HepG2 (cell line): ENCODE data around the gene PPP1CA. TPM values are rescaled to one million over a fixed set of nuclear protein-coding genes. Genes with fewer than 3 reads are reported as not detected.
A peak's percentile ranks its signal among the peaks of the same experiment; 100 is the strongest.

Experiments used
- AGO1 ChIP-seq: fragments of 200-400 bp; formaldehyde crosslinking; IDR thresholded peaks from 2 replicates; pipeline ENCODE4 v1.6.1; 2017; ENCODE audit warnings: mild to moderate bottlenecking, low read depth, low read length, moderate library complexity; ENCODE audit not compliant: poor library complexity, severe bottlenecking
- EP300 ChIP-seq, 3 experiments: sonication (generic) in 1 of 3; formaldehyde crosslinking in 1 of 3; IDR thresholded peaks; 2 replicates each; pipeline versions ENCODE4 v1.5.1 to v1.6.1; 2011 to 2020; ENCODE audit warnings: low read depth in 2 of 3, low read length in 2 of 3, borderline replicate concordance in 1 of 3, improper control_type of control experiment in 1 of 3, mild to moderate bottlenecking in 1 of 3, missing genetic modification reagents in 1 of 3, moderate library complexity in 1 of 3
- ETV6 ChIP-seq: sonication (generic); formaldehyde crosslinking; conservative IDR thresholded peaks from 2 replicates; pipeline ENCODE4 v1.4.0; 2020; ENCODE audit warnings: missing genetic modification reagents
- KDM5A ChIP-seq: fragments of 200-600 bp; sonication (generic); IDR thresholded peaks from 2 replicates; pipeline ENCODE4 v1.7.0; 2018; ENCODE audit warnings: antibody characterized with exemption, mild to moderate bottlenecking, low read length, borderline replicate concordance
- KDM6A ChIP-seq: IDR thresholded peaks from 2 replicates; pipeline ENCODE4 v1.6.1; 2016; ENCODE audit warnings: low read depth
- MTF2 ChIP-seq: sonication (generic); formaldehyde crosslinking; IDR thresholded peaks from 2 replicates; pipeline ENCODE4 v1.5.0; 2020; ENCODE audit warnings: missing genetic modification reagents, borderline replicate concordance
- NR2C2 ChIP-seq: sonication (generic); formaldehyde crosslinking; IDR thresholded peaks from 2 replicates; pipeline ENCODE4 v1.4.0; 2020; ENCODE audit warnings: missing genetic modification reagents, mild to moderate bottlenecking, moderate library complexity, borderline replicate concordance
- PRMT3 ChIP-seq: sonication (generic); formaldehyde crosslinking; IDR thresholded peaks from 2 replicates; pipeline ENCODE4 v1.8.1; 2022; ENCODE audit warnings: low read depth, mild to moderate bottlenecking, moderate library complexity, missing genetic modification reagents, borderline replicate concordance
- SMAD9 ChIP-seq: sonication (generic); formaldehyde crosslinking; IDR thresholded peaks from 2 replicates; pipeline ENCODE4 v1.5.1; 2020; ENCODE audit warnings: mild to moderate bottlenecking, missing genetic modification reagents
- SOX13 ChIP-seq, 3 experiments: fragments of 450-650 bp in 1 of 3; sonication (generic) in 1 of 3; formaldehyde crosslinking in 1 of 3; IDR thresholded peaks in 2 of 3; conservative IDR thresholded peaks in 1 of 3; 2 replicates each; pipeline versions ENCODE4 v1.5.0 to v1.6.1; 2016 to 2020; ENCODE audit warnings: antibody characterized with exemption in 1 of 3, mild to moderate bottlenecking in 1 of 3, missing compliant biosample characterization in 1 of 3, missing genetic modification reagents in 1 of 3, moderate library complexity in 1 of 3
- SYNCRIP ChIP-seq: fragments of 200-400 bp; formaldehyde crosslinking; IDR thresholded peaks from 2 replicates; pipeline ENCODE4 v1.6.1; 2018; ENCODE audit warnings: mild to moderate bottlenecking, low read depth, low read length; ENCODE audit not compliant: insufficient read depth
- ZNF121 ChIP-seq: sonication (generic); formaldehyde crosslinking; IDR thresholded peaks from 2 replicates; pipeline ENCODE4 v1.5.0; 2020; ENCODE audit warnings: mild to moderate bottlenecking, missing genetic modification reagents
- ZNF333 ChIP-seq: sonication (generic); formaldehyde crosslinking; IDR thresholded peaks from 2 replicates; pipeline ENCODE4 v1.4.0; 2020; ENCODE audit warnings: mild to moderate bottlenecking, missing genetic modification reagents, borderline replicate concordance
- ZNF703 ChIP-seq: sonication (generic); formaldehyde crosslinking; IDR thresholded peaks from 2 replicates; pipeline ENCODE4 v1.5.1; 2020; ENCODE audit warnings: missing genetic modification reagents, mild to moderate bottlenecking, moderate library complexity, borderline replicate concordance
- ZNF891 ChIP-seq: sonication (generic); formaldehyde crosslinking; IDR thresholded peaks from 2 replicates; pipeline ENCODE4 v1.5.0; 2020; ENCODE audit warnings: mild to moderate bottlenecking, missing genetic modification reagents
- polyA plus RNA-seq, 8 experiments: library from polyadenylated mRNA; depleted of rRNA in 3 of 8; stranded (reverse) in 7 of 8; unstranded in 1 of 8; fragments of >200 nt; fragmentation: Illumina TruSeq in 4 of 8; extraction: Trizol in 4 of 8; gene quantifications; 2 replicates each; pipeline versions ENCODE4 v1.2.1 to v1.2.3, GENCODE V29; 2011 to 2016; ENCODE audit warnings: low read depth in 4 of 8, missing spikeins in 1 of 8, mixed read lengths in 1 of 8; ENCODE audit not compliant: insufficient read depth in 1 of 8
- total RNA-seq, 5 experiments: library from RNA; depleted of rRNA; stranded (reverse); fragments of >200 nt; fragmentation: Illumina TruSeq; extraction: Trizol; gene quantifications; 2 replicates each; pipeline ENCODE4 v1.2.3, GENCODE V29; 2016; ENCODE audit warnings: low read depth in 1 of 5
- TF ChIP-seq, protein P1 (sequence below): IDR thresholded peaks from 2 replicates; pipeline ENCODE4 v1.6.1; 2018; ENCODE audit warnings: missing genetic modification reagents, mild to moderate bottlenecking, missing compliant biosample characterization
- TF ChIP-seq, protein P2 (sequence below): sonication (generic); formaldehyde crosslinking; IDR thresholded peaks from 2 replicates; pipeline ENCODE4 v1.9.0; 2021; ENCODE audit warnings: missing genetic modification reagents, mild to moderate bottlenecking, borderline replicate concordance
- TF ChIP-seq, protein P3 (sequence below): sonication (generic); formaldehyde crosslinking; IDR thresholded peaks from 2 replicates; pipeline ENCODE4 v1.8.1; 2022; ENCODE audit warnings: low read depth, mild to moderate bottlenecking, missing genetic modification reagents

The PPP1CA gene
- total and polyA plus RNA-seq, 2 of the 13 experiments (the other 11 are each of a cell fraction or from before 2014, with no cell fraction given) = 149 to 170 TPM

DNA sequence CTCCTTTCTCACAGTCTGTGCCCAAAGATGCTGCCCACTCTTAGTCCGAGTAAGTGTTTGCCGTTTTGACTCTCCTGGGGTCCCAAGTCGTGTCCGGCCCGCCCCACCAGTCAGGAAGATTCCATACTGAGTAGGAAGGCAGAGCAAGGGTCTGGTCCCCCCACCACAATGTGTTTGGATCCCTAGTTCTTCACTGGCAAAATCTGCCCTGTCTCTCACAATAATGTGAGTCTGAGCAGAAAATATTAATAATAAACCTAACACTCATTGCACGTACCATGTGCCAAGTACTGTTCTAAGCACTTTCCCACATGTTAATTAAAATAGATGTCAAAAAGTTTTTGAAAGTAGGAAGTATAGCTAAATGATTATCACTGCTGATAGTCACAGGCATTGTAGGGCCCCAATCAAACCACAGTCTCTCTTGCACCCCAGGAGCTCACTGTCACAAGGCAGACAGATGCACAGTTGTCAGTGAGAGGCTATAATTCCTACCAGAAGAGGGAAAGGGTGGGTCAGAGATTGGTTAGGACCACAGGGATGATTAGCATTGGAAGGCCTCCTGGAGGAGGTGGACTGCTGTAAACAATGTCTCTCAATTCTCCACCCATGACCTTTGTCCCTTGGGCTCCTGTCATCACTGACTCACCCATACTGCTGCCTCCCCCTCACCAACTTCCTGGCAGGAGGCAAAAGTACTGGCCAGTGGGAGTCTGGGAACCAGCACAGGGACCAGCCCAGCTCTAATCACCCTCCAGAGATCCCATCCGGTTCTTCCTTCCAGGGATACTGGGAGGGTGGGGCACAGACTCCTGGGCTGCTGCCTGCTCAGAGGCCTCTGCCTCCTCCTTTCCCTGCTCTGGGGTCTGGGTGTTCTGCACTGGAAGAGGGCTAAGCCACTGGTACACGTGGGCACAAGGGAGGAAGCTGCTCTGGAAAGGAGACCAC lies 47.3 kb downstream of the PPP1CA start (continued):
- TF ChIP-seq AGO1 (no peak), ZNF121 (CRISPR knock-in tag) (peak; percentile 52; the same call in 1 of the 2 replicates), SYNCRIP (no peak), ZNF333 (no peak), MTF2 (CRISPR knock-in tag) (no peak), ETV6 (no peak), PRMT3 (no peak), NR2C2 (peak; percentile 86), ZNF703 (no peak), SOX13 (IDR thresholded peaks at IDR 0.05) (no peak), SOX13 (CRISPR knock-in tag; conservative IDR thresholded peaks at IDR 0.05 in 1 of 2, IDR thresholded peaks at IDR 0.05 in 1 of 2) (peak in 1 of 2 experiments; percentile 82; a peak in 2 of 4 replicates), KDM5A (no peak), KDM6A (peak; percentile 54; the same call in 1 of the 2 replicates), EP300 (IDR thresholded peaks at IDR 0.05; ENCODE audit: low read depth in 2 of 2, low read length in 2 of 2) (peak; percentile 49 to 65; a peak in 3 of 4 replicates), EP300 (CRISPR knock-in tag; IDR thresholded peaks at IDR 0.05; ENCODE audit: borderline replicate concordance) (peak; percentile 69), ZNF891 (CRISPR knock-in tag) (no peak), SMAD9 (CRISPR knock-in tag) (no peak)
- TF ChIP-seq, protein P1, sequence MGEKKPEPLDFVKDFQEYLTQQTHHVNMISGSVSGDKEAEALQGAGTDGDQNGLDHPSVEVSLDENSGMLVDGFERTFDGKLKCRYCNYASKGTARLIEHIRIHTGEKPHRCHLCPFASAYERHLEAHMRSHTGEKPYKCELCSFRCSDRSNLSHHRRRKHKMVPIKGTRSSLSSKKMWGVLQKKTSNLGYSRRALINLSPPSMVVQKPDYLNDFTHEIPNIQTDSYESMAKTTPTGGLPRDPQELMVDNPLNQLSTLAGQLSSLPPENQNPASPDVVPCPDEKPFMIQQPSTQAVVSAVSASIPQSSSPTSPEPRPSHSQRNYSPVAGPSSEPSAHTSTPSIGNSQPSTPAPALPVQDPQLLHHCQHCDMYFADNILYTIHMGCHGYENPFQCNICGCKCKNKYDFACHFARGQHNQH (CRISPR knock-in tag) = 0 out of 2 replicates have a peak, but pooled peaks have one; percentile 71
- TF ChIP-seq, protein P2, sequence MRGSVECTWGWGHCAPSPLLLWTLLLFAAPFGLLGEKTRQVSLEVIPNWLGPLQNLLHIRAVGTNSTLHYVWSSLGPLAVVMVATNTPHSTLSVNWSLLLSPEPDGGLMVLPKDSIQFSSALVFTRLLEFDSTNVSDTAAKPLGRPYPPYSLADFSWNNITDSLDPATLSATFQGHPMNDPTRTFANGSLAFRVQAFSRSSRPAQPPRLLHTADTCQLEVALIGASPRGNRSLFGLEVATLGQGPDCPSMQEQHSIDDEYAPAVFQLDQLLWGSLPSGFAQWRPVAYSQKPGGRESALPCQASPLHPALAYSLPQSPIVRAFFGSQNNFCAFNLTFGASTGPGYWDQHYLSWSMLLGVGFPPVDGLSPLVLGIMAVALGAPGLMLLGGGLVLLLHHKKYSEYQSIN (CRISPR knock-in tag) = no peak
- TF ChIP-seq, protein P3, sequence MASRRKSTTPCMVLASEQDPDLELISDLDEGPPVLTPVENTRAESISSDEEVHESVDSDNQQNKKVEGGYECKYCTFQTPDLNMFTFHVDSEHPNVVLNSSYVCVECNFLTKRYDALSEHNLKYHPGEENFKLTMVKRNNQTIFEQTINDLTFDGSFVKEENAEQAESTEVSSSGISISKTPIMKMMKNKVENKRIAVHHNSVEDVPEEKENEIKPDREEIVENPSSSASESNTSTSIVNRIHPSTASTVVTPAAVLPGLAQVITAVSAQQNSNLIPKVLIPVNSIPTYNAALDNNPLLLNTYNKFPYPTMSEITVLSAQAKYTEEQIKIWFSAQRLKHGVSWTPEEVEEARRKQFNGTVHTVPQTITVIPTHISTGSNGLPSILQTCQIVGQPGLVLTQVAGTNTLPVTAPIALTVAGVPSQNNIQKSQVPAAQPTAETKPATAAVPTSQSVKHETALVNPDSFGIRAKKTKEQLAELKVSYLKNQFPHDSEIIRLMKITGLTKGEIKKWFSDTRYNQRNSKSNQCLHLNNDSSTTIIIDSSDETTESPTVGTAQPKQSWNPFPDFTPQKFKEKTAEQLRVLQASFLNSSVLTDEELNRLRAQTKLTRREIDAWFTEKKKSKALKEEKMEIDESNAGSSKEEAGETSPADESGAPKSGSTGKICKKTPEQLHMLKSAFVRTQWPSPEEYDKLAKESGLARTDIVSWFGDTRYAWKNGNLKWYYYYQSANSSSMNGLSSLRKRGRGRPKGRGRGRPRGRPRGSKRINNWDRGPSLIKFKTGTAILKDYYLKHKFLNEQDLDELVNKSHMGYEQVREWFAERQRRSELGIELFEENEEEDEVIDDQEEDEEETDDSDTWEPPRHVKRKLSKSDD (CRISPR knock-in tag) = no peak
